ENCODE results near the gene DST.

DNA sequence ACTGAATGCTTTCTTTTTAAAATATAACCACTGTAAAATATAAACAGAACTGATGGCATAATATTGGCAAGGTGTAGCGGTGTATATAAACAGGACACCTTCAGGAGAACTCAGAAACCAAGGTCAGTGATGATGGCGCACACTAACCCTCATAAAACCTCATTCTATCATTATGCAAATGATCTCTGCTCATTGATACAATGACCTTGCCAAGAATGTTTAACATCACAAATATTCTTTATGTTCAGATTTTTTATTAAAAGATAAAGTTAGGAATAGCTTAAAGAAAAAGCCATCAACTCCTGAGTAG is 48.6 kb upstream of the DST start:
- TF ChIP-seq, protein P1, sequence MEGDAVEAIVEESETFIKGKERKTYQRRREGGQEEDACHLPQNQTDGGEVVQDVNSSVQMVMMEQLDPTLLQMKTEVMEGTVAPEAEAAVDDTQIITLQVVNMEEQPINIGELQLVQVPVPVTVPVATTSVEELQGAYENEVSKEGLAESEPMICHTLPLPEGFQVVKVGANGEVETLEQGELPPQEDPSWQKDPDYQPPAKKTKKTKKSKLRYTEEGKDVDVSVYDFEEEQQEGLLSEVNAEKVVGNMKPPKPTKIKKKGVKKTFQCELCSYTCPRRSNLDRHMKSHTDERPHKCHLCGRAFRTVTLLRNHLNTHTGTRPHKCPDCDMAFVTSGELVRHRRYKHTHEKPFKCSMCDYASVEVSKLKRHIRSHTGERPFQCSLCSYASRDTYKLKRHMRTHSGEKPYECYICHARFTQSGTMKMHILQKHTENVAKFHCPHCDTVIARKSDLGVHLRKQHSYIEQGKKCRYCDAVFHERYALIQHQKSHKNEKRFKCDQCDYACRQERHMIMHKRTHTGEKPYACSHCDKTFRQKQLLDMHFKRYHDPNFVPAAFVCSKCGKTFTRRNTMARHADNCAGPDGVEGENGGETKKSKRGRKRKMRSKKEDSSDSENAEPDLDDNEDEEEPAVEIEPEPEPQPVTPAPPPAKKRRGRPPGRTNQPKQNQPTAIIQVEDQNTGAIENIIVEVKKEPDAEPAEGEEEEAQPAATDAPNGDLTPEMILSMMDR (IDR thresholded peaks at IDR 0.05 in 4 of 5, conservative IDR thresholded peaks at IDR 0.05 in 1 of 5) = no peak
- peak in 1 of 2 donors; percentile 29 for TF ChIP-seq POLR2A (IDR thresholded peaks at IDR 0.05)

Data from gastrocnemius medialis (tissue), 4 donors.